ENCODE data around the gene CHST11. TPM values are rescaled to one million over a fixed set of nuclear protein-coding genes. Genes with fewer than 3 reads are reported as not detected.

Gene CHST11
- total RNA-seq, 1 experiment from 2014 or later, result 1.1 TPM

DNA sequence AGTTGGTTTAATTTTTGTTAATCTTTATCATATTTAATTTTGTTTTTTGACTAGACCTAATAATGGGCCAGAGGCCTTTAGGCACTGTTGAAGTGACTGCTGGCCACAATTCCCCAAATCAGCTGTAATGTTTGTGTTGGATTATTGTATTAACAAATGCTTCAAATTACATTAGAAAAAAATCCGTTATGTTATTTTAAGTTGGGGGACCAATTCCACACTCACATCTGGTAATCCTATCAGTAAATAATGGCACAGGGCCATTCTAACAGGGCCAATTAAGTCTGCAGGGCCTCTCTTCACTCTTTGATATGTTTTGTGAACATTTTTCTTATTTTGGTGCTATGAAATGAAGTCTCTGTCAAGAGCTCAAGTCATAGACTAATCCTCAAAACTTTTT, 39.6 kb downstream of the CHST11 start:
- no peak for DNase-seq
- Mint-ChIP-seq H3K36me3 (ENCODE audit: insufficient read depth, unreplicated experiment) (no peaks in the 10 kb centered on the region), H3K9me3 (ENCODE audit: low read depth, unreplicated experiment) (no peaks in the 10 kb centered on the region), H3K27ac (ENCODE audit: unreplicated experiment) (no peak overlapping the region), H3K4me1 (ENCODE audit: low read depth, unreplicated experiment) (no peaks in the 10 kb centered on the region), H3K4me3 (ENCODE audit: low read depth, unreplicated experiment) (no peak overlapping the region), H3K27me3 (ENCODE audit: unreplicated experiment) (peaks cover 36% of the 10 kb centered on the region)
- CTCF ChIA-PET, result no interaction called here
- no TSS peak for BruUV-seq (replicated peaks)
- TF ChIP-seq, protein P1, sequence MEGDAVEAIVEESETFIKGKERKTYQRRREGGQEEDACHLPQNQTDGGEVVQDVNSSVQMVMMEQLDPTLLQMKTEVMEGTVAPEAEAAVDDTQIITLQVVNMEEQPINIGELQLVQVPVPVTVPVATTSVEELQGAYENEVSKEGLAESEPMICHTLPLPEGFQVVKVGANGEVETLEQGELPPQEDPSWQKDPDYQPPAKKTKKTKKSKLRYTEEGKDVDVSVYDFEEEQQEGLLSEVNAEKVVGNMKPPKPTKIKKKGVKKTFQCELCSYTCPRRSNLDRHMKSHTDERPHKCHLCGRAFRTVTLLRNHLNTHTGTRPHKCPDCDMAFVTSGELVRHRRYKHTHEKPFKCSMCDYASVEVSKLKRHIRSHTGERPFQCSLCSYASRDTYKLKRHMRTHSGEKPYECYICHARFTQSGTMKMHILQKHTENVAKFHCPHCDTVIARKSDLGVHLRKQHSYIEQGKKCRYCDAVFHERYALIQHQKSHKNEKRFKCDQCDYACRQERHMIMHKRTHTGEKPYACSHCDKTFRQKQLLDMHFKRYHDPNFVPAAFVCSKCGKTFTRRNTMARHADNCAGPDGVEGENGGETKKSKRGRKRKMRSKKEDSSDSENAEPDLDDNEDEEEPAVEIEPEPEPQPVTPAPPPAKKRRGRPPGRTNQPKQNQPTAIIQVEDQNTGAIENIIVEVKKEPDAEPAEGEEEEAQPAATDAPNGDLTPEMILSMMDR (IDR thresholded peaks at IDR 0.05; ENCODE audit: unreplicated experiment), result no peak
- intact Hi-C loops (cut with micrococcal nuclease; ENCODE audit: unreplicated experiment), result no loop called here

- no peaks in the 10 kb centered on the region for H3K9me3 Mint-ChIP-seq (ENCODE audit: low read depth, unreplicated experiment)
- CTCF ChIA-PET, result interaction anchor here (0.7 kb wide), 2 partner anchors 155 to 204 kb away, joined by 5 to 8 read pairs; no protein-coding TSS in a partner anchor
- no TSS peak for BruUV-seq (replicated peaks)
Measured at GRCh38 chr12:104498211-104498801, 41.6 kb downstream of the CHST11 start.

DNA sequence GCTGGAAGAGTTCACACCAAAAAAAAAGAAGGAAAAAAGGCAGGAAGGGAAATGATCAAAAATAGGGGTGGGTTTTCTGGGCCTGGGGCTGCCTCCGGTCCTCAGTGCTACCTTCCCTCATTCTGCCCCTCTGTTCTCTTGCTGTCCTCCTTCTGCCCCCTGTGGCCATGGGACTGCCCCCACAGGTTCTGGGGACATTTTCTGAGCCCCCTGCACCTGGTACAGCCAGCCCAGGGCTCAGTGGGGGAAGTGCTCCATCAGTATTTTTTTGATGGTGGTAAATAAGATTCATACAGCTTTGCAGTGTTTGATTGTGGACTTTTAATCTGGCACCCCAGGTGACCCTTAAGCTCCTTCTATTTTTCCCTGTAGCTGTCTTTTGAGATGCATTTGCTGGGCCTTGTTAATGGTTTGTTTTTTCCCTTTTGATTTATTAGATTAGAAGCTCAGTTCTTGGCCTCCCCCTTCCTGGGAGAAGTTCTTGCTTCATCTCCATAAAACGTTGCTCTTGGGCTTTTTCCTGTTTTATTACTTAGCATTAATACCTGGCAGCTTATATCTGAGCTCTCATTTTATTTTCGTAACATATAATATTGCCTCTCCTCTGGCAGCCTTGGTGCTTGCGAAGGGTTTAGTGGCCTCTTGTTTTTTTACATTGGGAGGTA, 43.1 kb downstream of the CHST11 start:
- CTCF ChIA-PET, result no interaction called here
- no TSS peak for BruUV-seq (replicated peaks)
- peaks cover 35% of the 10 kb centered on the region for H3K27me3 Mint-ChIP-seq (ENCODE audit: unreplicated experiment)
- H3K4me1 Mint-ChIP-seq (ENCODE audit: low read depth, unreplicated experiment), result no peaks in the 10 kb centered on the region
- no peaks in the 10 kb centered on the region for H3K36me3 Mint-ChIP-seq (ENCODE audit: insufficient read depth, unreplicated experiment)
- TF ChIP-seq, protein P1 (IDR thresholded peaks at IDR 0.05; ENCODE audit: unreplicated experiment), result no peak
- no peak overlapping the region for H3K27ac Mint-ChIP-seq (ENCODE audit: unreplicated experiment)
- H3K9me3 Mint-ChIP-seq (ENCODE audit: low read depth, unreplicated experiment), result no peaks in the 10 kb centered on the region
- DNase-seq, result no peak
- no peak overlapping the region for H3K4me3 Mint-ChIP-seq (ENCODE audit: low read depth, unreplicated experiment)
- intact Hi-C loops (cut with micrococcal nuclease; ENCODE audit: unreplicated experiment), result no loop called here

More at GRCh38 chr12:104498211-104498801, 41.6 kb downstream of the CHST11 start:
- TF ChIP-seq, protein P1 (IDR thresholded peaks at IDR 0.05; ENCODE audit: unreplicated experiment), result no peak
- Mint-ChIP-seq H3K4me1 (ENCODE audit: low read depth, unreplicated experiment) (no peaks in the 10 kb centered on the region), H3K27ac (ENCODE audit: unreplicated experiment) (no peak overlapping the region), H3K4me3 (ENCODE audit: low read depth, unreplicated experiment) (no peak overlapping the region), H3K36me3 (ENCODE audit: insufficient read depth, unreplicated experiment) (no peaks in the 10 kb centered on the region), H3K27me3 (ENCODE audit: unreplicated experiment) (peaks cover 25% of the 10 kb centered on the region)
- intact Hi-C loops (cut with micrococcal nuclease; ENCODE audit: unreplicated experiment), result no loop called here
- no peak for DNase-seq

GRCh38 chr12:104501115-104501514, 44.4 kb downstream of the CHST11 start:
- Mint-ChIP-seq H3K36me3 (ENCODE audit: insufficient read depth, unreplicated experiment) (no peaks in the 10 kb centered on the region), H3K9me3 (ENCODE audit: low read depth, unreplicated experiment) (no peaks in the 10 kb centered on the region), H3K4me3 (ENCODE audit: low read depth, unreplicated experiment) (no peak overlapping the region), H3K4me1 (ENCODE audit: low read depth, unreplicated experiment) (no peaks in the 10 kb centered on the region), H3K27me3 (ENCODE audit: unreplicated experiment) (peaks cover 46% of the 10 kb centered on the region), H3K27ac (ENCODE audit: unreplicated experiment) (no peak overlapping the region)
- intact Hi-C loops (cut with micrococcal nuclease; ENCODE audit: unreplicated experiment), result no loop called here
- TF ChIP-seq, protein P1 (IDR thresholded peaks at IDR 0.05; ENCODE audit: unreplicated experiment), result no peak
- BruUV-seq (replicated peaks), result no TSS peak
- no peak for DNase-seq
- CTCF ChIA-PET, result interaction anchor here (0.6 kb wide), 1 partner anchor 119 kb away, joined by 3 read pairs; no protein-coding TSS in a partner anchor
